GM23338 (cell line): ENCODE measurements around the gene ZBTB26. TPM values are rescaled to one million over a fixed set of nuclear protein-coding genes. Genes with fewer than 3 reads are reported as not detected.

Experiments
- ATAC-seq: fragments of 200-7000 bp; cut with Tn5 transposase; 3 replicates; pipeline ENCODE4 v1.9.1; 2020
- DNase-seq: peaks from one replicate; pipeline ENCODE4 v3.0.0-alpha.2; 2015; ENCODE audit warnings: low spot score
- H2AFZ ChIP-seq: fragments of 200-600 bp; sonication (generic); 2 replicates; pipeline ENCODE4 v1.8.0; 2016; ENCODE audit warnings: antibody characterized with exemption, mild to moderate bottlenecking, moderate library complexity
- H3F3A ChIP-seq: fragments of 200-600 bp; sonication (generic); replicated peaks from 2 replicates; pipeline ENCODE4 v1.8.0; 2017; ENCODE audit warnings: antibody characterized with exemption, mixed run types, low read depth
- H3K27ac ChIP-seq: fragments of 200-600 bp; sonication (generic); 2 replicates; pipeline ENCODE4 v1.6.1; 2016; ENCODE audit warnings: low read depth
- H3K27me3 ChIP-seq: fragments of 200-600 bp; sonication (generic); 2 replicates; pipeline ENCODE4 v1.8.0; 2016; ENCODE audit warnings: mild to moderate bottlenecking, mixed run types, moderate library complexity; ENCODE audit not compliant: insufficient read depth
- H3K36me3 ChIP-seq: fragments of 200-600 bp; sonication (generic); 2 replicates; pipeline ENCODE4 v1.8.0; 2016; ENCODE audit warnings: mild to moderate bottlenecking; ENCODE audit not compliant: insufficient read depth
- H3K4me1 ChIP-seq: fragments of 200-600 bp; sonication (generic); 2 replicates; pipeline ENCODE4 v1.8.0; 2016; ENCODE audit warnings: mild to moderate bottlenecking, moderate library complexity; ENCODE audit not compliant: insufficient read depth
- H3K4me2 ChIP-seq: fragments of 200-600 bp; sonication (generic); 2 replicates; pipeline ENCODE4 v1.7.1; 2017; ENCODE audit warnings: mixed run types
- H3K4me3 ChIP-seq: fragments of 200-600 bp; sonication (generic); 2 replicates; pipeline ENCODE4 v1.6.1; 2016; ENCODE audit warnings: mixed run types
- H3K79me2 ChIP-seq: fragments of 200-600 bp; sonication (generic); replicated peaks from 2 replicates; pipeline ENCODE4 v1.8.0; 2017; ENCODE audit warnings: mild to moderate bottlenecking; ENCODE audit not compliant: insufficient read depth
- H3K9me2 ChIP-seq: fragments of 200-600 bp; sonication (generic); 2 replicates; pipeline ENCODE4 v1.8.0; 2017; ENCODE audit not compliant: insufficient read depth
- H4K20me1 ChIP-seq: fragments of 200-600 bp; sonication (generic); replicated peaks from 2 replicates; pipeline ENCODE4 v1.8.0; 2017; ENCODE audit warnings: mild to moderate bottlenecking; ENCODE audit not compliant: insufficient read depth
- H3K27ac Mint-ChIP-seq: 2 replicates; pipeline ENCODE4 v1.8.0; 2020; ENCODE audit warnings: inconsistent platforms, mild to moderate bottlenecking, moderate library complexity, mixed read lengths
- H3K27me3 Mint-ChIP-seq: 3 replicates; pipeline ENCODE4 v1.8.0; 2022; ENCODE audit warnings: low read depth, mild to moderate bottlenecking, moderate library complexity, mixed read lengths, inconsistent platforms; ENCODE audit not compliant: insufficient read depth, poor library complexity
- H3K36me3 Mint-ChIP-seq: 3 replicates; pipeline ENCODE4 v1.8.0; 2021; ENCODE audit warnings: low read depth, mild to moderate bottlenecking, inconsistent platforms, moderate library complexity, mixed read lengths
- H3K4me1 Mint-ChIP-seq: 3 replicates; pipeline ENCODE4 v1.8.0; 2020; ENCODE audit warnings: mild to moderate bottlenecking, inconsistent platforms, mixed read lengths
- H3K4me3 Mint-ChIP-seq: 3 replicates; pipeline ENCODE4 v1.8.0; 2021; ENCODE audit warnings: moderate library complexity, mild to moderate bottlenecking, inconsistent platforms, mixed read lengths
- H3K9me3 Mint-ChIP-seq: 3 replicates; pipeline ENCODE4 v1.8.0; 2020; ENCODE audit warnings: moderate library complexity, mild to moderate bottlenecking, inconsistent platforms, mixed read lengths
- CREB1 ChIP-seq: fragments of 250-450 bp; sonication (Bioruptor Pico); IDR thresholded peaks from 2 replicates; pipeline ENCODE4 v1.5.0; 2020; ENCODE audit warnings: low read depth, mild to moderate bottlenecking, moderate library complexity
- EZH2 ChIP-seq: fragments of 200-600 bp; sonication (generic); IDR thresholded peaks from one replicate; pipeline ENCODE4 v1.8.0; 2017; ENCODE audit warnings: antibody characterized with exemption, mild to moderate bottlenecking, low read depth; ENCODE audit not compliant: unreplicated experiment
- EZH2phosphoT487 ChIP-seq: fragments of 200-600 bp; sonication (generic); IDR thresholded peaks from one replicate; pipeline ENCODE4 v1.8.1; 2018; ENCODE audit warnings: antibody characterized with exemption; ENCODE audit not compliant: unreplicated experiment
- JUNB ChIP-seq: IDR thresholded peaks from one replicate; pipeline ENCODE4 v1.6.1; 2016; ENCODE audit warnings: antibody characterized with exemption; ENCODE audit not compliant: unreplicated experiment
- NANOG ChIP-seq: IDR thresholded peaks from 2 replicates; pipeline ENCODE4 v1.6.1; 2016; ENCODE audit warnings: antibody characterized with exemption, borderline replicate concordance
- POLR2AphosphoS5 ChIP-seq: IDR thresholded peaks from 2 replicates; pipeline ENCODE4 v1.6.1; 2016; ENCODE audit warnings: antibody characterized with exemption, low read depth
- REST ChIP-seq: IDR thresholded peaks from one replicate; pipeline ENCODE4 v1.6.1; 2018; ENCODE audit warnings: antibody characterized with exemption; ENCODE audit not compliant: unreplicated experiment
- STAT1 ChIP-seq: IDR thresholded peaks from one replicate; pipeline ENCODE4 v1.6.1; 2016; ENCODE audit warnings: antibody characterized with exemption; ENCODE audit not compliant: unreplicated experiment
- ZNF114 ChIP-seq: fragments of 250-450 bp; sonication (Bioruptor Pico); IDR thresholded peaks from 2 replicates; pipeline ENCODE4 v1.5.0; 2020; ENCODE audit warnings: mild to moderate bottlenecking, moderate library complexity
- polyA plus RNA-seq: library from polyadenylated mRNA; unstranded; fragments of >200 nt; fragmentation: Nextera tagmentation; extraction: Ambion mirVana; gene quantifications from 2 replicates; pipeline ENCODE4 v1.2.1, GENCODE V29; 2016
- total RNA-seq: library from RNA; depleted of rRNA; stranded (reverse); fragments of >200 nt; shearing (Covaris generic); gene quantifications from 2 replicates; pipeline ENCODE4 v1.2.3, GENCODE V29; 2014
- TF ChIP-seq, protein P1 (sequence below): fragments of 250-450 bp; sonication (Bioruptor Pico); IDR thresholded peaks from 2 replicates; pipeline ENCODE4 v1.5.0; 2020; ENCODE audit warnings: mild to moderate bottlenecking, moderate library complexity
- TF ChIP-seq, protein P2 (sequence below): IDR thresholded peaks from 2 replicates; pipeline ENCODE4 v1.6.1; 2016; ENCODE audit warnings: antibody characterized with exemption

Gene ZBTB26
- total and polyA plus RNA-seq, 2 experiments from 2014 or later, result 3.0 to 9.0 TPM

DNA sequence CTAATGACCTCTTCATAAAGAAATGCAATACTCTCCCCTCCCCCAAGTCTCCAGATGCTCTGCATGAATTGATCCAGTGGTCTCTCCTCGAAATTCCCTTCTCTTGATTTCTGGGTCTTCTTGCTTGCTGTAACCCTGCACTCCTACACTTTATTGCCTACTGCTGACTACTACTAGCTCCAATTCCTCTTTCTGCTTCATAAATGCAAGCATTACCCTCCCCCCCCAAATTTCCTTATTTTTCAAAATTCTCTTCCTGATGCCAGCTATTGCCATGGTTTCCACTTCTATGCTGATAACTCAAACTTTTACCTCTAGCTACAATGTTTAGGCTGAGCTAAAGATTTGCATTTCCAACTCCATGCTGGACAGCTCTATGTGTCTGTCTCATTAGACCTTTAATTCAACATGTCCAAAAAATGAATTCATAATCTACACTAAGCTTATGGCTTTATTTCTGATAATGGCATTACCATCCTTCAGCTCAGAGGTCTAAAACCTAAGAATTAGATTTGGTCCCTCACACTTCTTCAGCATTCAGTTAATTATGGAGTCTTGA lies 1.4 kb downstream of the ZBTB26 start (continued):
- TF ChIP-seq, protein P1, sequence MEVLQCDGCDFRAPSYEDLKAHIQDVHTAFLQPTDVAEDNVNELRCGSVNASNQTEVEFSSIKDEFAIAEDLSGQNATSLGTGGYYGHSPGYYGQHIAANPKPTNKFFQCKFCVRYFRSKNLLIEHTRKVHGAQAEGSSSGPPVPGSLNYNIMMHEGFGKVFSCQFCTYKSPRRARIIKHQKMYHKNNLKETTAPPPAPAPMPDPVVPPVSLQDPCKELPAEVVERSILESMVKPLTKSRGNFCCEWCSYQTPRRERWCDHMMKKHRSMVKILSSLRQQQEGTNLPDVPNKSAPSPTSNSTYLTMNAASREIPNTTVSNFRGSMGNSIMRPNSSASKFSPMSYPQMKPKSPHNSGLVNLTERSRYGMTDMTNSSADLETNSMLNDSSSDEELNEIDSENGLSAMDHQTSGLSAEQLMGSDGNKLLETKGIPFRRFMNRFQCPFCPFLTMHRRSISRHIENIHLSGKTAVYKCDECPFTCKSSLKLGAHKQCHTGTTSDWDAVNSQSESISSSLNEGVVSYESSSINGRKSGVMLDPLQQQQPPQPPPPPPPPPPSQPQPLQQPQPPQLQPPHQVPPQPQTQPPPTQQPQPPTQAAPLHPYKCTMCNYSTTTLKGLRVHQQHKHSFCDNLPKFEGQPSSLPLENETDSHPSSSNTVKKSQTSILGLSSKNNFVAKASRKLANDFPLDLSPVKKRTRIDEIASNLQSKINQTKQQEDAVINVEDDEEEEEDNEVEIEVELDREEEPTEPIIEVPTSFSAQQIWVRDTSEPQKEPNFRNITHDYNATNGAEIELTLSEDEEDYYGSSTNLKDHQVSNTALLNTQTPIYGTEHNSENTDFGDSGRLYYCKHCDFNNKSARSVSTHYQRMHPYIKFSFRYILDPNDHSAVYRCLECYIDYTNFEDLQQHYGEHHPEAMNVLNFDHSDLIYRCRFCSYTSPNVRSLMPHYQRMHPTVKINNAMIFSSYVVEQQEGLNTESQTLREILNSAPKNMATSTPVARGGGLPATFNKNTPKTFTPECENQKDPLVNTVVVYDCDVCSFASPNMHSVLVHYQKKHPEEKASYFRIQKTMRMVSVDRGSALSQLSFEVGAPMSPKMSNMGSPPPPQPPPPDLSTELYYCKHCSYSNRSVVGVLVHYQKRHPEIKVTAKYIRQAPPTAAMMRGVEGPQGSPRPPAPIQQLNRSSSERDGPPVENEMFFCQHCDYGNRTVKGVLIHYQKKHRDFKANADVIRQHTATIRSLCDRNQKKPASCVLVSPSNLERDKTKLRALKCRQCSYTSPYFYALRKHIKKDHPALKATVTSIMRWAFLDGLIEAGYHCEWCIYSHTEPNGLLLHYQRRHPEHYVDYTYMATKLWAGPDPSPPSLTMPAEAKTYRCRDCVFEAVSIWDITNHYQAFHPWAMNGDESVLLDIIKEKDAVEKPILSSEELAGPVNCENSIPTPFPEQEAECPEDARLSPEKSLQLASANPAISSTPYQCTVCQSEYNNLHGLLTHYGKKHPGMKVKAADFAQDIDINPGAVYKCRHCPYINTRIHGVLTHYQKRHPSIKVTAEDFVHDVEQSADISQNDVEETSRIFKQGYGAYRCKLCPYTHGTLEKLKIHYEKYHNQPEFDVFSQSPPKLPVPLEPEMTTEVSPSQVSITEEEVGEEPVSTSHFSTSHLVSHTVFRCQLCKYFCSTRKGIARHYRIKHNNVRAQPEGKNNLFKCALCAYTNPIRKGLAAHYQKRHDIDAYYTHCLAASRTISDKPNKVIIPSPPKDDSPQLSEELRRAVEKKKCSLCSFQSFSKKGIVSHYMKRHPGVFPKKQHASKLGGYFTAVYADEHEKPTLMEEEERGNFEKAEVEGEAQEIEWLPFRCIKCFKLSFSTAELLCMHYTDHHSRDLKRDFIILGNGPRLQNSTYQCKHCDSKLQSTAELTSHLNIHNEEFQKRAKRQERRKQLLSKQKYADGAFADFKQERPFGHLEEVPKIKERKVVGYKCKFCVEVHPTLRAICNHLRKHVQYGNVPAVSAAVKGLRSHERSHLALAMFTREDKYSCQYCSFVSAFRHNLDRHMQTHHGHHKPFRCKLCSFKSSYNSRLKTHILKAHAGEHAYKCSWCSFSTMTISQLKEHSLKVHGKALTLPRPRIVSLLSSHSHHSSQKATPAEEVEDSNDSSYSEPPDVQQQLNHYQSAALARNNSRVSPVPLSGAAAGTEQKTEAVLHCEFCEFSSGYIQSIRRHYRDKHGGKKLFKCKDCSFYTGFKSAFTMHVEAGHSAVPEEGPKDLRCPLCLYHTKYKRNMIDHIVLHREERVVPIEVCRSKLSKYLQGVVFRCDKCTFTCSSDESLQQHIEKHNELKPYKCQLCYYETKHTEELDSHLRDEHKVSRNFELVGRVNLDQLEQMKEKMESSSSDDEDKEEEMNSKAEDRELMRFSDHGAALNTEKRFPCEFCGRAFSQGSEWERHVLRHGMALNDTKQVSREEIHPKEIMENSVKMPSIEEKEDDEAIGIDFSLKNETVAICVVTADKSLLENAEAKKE (CRISPR knock-in tag), result no peak
- TF ChIP-seq EZH2phosphoT487 (no peak), ZNF114 (CRISPR knock-in tag) (no peak)

- H3K4me2 ChIP-seq, result no peak overlapping the region; the same call in 1 of the 2 replicates
- H3K79me2 ChIP-seq, result peaks cover 81% of the 10 kb centered on the region
- Mint-ChIP-seq H3K9me3 (no peaks in the 10 kb centered on the region), H3K4me1 (peaks cover 22% of the 10 kb centered on the region), H3K27ac (peak overlapping the region; percentile 60), H3K27me3 (no peaks in the 10 kb centered on the region), H3K4me3 (no peak overlapping the region), H3K36me3 (peaks cover 11% of the 10 kb centered on the region; the same call in 1 of the 3 replicates)
- H3K27me3 ChIP-seq, result no peaks in the 10 kb centered on the region
- no peak overlapping the region for H2AFZ ChIP-seq
- no peak for DNase-seq
- no peak overlapping the region for H3K4me3 ChIP-seq
- H3K4me1 ChIP-seq, result peaks cover 26% of the 10 kb centered on the region
- H4K20me1 ChIP-seq, result peaks cover 4% of the 10 kb centered on the region; the same call in 1 of the 2 replicates
- H3K9me2 ChIP-seq, result no peaks in the 10 kb centered on the region
- no peaks in the 10 kb centered on the region for H3F3A ChIP-seq
- peak overlapping the region; percentile 83 for H3K27ac ChIP-seq
- no peak for ATAC-seq
- no peaks in the 10 kb centered on the region for H3K36me3 ChIP-seq
- TF ChIP-seq POLR2AphosphoS5 (no peak), NANOG (no peak), EZH2 (no peak), CREB1 (CRISPR knock-in tag) (no peak), STAT1 (no peak), JUNB (no peak), REST (no peak)
- TF ChIP-seq, protein P2, sequence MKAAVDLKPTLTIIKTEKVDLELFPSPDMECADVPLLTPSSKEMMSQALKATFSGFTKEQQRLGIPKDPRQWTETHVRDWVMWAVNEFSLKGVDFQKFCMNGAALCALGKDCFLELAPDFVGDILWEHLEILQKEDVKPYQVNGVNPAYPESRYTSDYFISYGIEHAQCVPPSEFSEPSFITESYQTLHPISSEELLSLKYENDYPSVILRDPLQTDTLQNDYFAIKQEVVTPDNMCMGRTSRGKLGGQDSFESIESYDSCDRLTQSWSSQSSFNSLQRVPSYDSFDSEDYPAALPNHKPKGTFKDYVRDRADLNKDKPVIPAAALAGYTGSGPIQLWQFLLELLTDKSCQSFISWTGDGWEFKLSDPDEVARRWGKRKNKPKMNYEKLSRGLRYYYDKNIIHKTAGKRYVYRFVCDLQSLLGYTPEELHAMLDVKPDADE, result no peak
These were observed 7.4 kb downstream of the ZBTB26 start for GRCh38 chr9:122923947-122924346.
